Central memory CD4-positive, alpha-beta T cell (primary cell): ENCODE results near the gene PTPRG.
"Not testable (repeated sequence)": the region's sequence is repeated elsewhere in the genome, so short reads cannot be mapped to it uniquely, and the experiment has no call there.

Source experiments
- DNase-seq: peaks from one replicate; pipeline ENCODE4 v3.0.0; 2022

PTPRG gene

DNA sequence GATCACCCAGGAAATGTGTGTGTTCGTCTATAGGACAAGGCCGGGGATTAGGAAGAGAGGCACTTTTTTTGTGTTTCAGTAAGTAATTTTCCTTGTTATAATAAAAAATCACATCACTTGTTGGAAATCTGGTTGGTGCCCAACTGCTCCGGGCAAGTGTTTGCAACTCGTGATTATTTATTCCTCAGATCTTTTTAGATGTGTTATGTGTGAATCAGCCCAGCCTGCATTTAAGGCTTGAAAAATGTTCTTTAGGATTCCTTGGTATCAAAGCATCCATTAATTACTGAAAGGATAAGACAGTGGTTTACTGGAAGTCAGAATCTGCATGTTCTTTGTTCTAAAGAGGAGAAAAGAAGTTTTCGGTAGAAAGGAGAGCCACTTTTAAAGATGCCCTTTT is 466.4 kb downstream of the PTPRG start:
- no peak for DNase-seq

DNA sequence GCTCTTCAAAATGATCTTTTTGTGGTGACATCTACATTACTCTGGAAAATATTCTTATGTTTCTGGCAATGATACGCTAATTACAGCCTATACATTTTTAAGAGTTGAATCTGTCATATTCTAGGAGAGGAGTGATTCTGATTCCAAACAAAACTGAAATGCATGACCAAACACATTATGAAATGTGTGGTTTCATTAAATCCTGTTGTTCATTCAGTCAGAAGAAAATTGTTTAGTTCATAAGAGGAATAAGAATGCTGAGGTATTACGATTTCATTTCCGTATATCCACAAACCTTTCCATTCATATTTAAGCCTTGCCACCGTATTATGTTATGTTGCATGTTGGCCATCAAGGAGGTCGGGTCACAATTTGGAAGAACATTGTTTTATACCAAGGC is 466.9 kb downstream of the PTPRG start:
- DNase-seq, result no peak

DNA sequence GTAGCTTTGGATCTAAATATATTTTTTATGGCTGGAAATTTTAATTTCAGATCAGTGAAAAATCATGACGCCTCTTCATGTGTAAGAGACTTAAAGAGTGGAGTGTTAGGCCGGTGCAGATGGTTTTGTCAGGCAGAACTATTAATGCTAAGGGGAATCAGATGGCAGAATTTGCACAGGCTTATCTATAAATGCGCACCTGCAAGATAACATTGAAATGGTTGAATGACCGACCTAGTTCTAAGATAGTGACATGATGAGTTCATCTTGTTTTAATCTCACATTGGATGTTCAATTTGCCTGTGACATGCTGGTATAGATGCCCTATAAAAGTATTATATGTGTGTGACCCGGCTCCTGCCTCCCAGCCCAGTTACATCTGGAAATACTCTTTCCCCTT is 471.4 kb downstream of the PTPRG start:
- DNase-seq, result no peak

DNA sequence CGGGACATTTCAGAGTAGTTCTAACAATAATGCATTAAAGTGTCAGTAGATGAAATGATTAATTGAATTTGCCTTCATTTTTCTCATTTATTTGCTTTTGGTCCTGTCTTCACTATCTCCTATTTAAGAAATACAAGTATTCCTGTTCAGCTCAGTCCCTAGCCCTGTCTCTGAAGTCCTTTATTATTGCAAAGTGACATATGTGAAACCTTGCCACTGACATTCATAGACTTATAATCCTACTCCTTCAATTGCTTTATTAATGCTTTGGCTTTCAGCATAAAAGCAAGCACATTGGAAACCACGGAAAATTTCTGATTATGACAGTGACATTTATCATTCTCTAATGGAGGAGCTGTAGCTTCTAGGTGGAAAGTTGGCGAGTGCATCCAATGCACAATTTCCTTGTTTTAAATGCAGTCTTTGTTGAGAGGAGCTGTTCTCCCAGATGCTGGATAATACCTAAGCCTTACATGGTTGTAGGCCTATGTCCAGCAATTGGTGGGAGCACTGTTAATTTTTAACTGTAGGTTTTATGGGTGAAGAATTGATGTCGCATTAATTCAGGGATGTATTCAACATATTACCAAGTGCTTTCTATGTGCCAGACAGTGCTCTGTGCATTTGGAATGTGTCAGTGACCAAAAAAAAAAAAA is 474.2 kb downstream of the PTPRG start:
- no peak for DNase-seq

DNA sequence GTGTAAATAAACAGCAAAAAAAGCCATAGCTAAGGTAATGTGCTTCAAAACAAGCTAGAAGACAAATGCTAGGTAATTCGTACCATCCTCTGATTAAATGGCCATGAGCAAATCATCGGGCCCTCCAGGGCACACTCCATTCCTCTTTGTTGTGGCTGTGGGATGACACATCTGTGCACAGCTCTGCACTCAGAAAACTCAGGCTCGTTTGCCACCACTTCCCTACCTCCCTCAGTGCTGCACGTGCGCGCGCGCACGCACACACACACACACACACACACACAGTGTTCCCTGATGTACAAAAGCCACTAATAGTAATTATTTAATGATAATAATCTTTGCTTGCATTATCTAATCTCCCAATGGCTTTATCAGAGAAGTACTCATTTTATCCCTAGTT is 475.4 kb downstream of the PTPRG start:
- DNase-seq, result no peak

DNA sequence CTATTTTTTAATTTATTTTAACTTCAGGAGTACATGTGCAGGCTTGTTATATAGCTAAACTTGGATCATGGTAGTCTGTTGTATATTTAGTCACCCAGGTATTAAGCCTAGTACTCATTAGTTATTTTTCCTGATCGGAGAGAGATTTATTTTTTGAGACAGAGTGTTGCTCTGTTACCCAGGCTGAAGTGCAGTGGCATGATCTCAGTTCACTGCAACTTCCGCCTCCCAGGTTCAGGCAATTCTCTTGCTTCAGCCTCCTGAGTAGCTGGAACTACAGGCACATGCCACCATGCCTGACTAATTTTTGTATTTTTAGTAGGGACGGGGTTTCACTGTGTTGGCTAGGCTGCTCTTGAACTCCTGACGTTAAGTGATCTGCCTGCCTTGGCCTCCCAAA is 477.4 kb downstream of the PTPRG start:
- DNase-seq, result not testable (repeated sequence)

DNA sequence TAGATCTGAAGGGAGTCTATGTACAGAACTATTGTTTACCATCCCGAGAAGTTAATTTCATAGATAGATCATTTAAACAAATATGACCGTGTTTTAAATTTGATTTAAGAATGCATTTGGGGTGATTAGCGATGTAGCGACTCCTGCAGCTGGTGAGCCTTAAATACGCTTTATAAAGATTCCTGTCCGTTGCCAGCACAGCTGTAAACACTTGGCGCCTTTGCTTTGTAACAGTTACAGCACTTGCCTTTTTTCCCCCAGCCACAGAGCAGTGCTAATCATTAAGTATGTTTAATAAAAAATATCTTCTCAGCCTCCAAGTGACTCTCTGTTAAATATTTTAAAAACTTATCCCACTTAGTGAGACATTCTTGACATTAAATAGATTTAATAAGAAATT is 478.2 kb downstream of the PTPRG start:
- no peak for DNase-seq

DNA sequence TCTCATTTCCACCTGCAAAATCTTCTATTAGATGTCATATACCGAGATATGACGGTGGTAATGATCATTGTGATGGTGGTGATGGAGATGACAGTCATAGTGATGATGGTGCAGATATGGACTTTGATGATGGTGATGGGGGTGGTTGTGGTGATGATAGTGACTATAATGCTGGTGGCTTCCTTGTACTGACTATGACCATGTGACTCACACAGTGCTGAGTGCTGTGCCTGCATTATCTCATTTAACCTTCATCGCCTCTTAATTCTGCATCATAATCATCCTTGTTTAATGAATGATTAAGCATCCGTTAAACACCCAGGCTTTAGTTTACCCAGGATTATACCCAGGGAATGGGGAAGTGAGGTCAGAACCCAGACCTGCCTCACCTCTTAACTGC is 480.3 kb downstream of the PTPRG start:
- no peak for DNase-seq

DNA sequence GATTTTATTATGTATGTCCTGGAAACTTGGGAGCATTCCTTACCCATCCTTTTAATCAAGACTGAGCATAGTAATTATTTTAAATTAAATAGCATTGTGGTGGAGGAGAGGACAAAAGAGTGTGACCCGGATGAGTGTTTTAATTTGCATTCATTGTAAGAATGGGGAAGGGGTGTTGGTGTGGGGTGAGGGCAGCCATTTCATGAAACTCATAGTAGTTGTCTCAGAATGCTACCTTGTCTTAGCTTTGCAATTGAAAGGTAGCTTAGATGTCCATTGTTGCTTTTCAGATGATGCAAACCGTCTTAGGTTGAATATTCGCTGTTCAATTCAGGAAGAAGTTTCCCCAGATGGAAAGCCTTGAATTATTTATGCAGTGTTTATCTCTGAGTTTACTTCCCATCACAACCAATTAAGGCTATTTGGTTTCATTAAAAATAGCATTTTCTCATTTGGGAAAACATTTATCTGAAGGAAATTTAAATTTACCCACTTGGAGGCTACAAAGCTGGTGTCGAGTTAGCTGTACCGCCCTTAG is 483.6 kb downstream of the PTPRG start:
- no peak for DNase-seq

DNA sequence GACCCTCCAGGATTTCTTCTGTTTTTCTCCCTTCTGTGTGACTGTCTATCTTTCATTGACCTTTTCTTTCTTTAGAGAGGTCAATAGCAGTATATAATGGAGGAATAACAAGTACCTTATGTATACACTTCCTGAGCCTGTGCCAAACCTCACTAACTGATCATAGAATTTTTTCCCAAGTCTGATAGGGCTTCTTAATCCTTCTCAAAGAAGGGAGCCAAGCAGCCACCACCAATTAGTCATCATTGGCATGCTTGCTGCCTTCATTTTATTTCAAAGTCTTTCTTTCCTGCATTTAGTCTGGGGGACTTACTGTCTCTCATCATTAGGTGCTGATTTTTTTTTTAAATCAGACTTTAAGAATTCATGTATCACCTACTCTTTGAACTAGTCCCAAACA is 485.0 kb downstream of the PTPRG start:
- no peak for DNase-seq

DNA sequence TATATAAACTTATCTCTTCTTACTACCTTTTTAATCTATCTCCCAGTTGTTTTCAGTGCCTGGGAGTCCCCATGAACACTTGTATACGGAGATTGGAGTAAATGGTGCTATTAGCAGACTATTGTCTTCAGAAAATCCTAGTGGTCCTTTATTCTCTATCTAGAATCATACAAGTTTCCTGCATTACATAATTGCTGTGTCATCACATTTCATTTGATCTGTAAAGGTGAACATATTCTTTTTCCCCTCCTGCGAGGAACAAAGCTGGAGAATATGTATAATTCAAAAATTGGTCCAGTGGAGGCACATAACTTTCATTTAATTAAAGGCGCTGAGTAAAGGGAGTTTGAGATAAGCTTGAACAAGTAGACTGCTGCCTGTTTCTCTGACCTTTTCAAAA is 487.2 kb downstream of the PTPRG start:
- no peak for DNase-seq

DNA sequence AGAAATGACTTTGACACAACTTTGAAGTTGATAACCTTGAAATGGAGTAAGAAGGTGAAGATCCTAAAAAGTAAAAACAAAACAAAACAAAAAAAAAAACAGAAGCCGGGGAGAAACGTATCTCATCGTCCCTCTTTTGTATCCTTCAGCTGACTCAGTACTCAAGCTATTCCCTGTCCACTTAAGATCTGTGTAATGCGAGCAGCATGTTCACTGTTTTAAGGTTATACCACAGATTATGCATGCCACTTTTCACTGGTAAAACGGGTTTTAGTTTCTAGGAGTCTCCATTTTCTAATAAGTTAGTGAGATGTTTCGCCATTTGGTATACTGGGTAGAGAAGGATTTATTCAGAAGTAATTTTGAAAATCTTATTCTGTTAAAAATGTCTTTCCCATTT is 487.7 kb downstream of the PTPRG start:
- no peak for DNase-seq

DNA sequence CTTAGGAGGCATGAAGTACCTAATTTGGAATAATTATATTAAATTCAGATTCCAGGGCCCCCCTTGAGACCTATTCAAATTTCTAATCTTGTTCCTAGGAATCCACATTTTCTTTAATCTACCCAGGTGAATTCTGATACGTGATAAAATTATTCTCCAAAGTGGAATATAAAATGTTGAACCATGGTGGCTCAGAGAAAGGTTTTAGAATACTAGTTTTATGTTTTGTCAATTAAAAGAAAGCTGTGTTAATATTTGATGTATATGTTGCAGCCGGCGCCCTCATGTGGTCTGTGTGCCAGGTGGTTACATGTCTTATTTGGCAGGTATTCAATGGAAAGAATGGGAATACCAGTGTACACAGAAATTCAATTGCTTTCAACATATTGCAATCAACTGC is 490.1 kb downstream of the PTPRG start:
- no peak for DNase-seq

DNA sequence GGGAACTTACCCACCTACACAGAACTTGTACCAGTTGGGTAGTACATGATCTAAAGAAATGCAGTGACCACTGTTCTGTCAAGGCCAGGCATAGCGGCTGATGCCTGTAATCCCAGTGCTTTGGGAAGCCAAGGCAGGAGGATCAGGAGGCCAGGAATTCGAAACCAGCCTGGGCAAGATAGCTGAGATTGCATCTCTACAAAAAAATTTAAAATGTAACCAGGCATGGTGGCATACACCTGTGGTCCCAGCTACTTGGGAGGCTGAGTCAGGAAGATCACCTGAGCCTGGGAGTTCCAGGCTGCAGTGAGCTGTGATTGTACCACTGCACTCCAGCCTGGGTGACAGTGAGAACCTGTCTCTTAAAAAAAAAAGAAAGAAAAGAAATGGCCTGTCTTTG is 491.0 kb downstream of the PTPRG start:
- no peak for DNase-seq

DNA sequence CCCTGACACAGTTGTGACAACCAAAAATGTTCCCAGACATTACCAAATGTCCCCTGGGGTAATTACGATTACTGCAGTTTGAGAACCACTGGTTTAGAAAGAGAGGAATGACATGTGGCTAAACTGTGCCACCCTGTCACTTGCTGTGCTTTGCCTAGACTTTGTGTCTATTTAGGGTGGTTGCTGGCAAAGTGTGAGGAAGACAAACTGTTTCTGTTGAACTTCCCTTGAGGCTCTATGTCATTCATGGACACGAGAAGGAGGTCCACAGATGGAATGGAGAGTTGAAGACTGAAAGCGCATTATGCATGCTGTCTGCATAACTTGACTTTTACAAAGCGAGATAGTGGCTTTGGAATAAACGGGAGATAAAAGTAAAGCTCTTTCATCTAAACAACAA is 495.3 kb downstream of the PTPRG start:
- DNase-seq, result no peak

DNA sequence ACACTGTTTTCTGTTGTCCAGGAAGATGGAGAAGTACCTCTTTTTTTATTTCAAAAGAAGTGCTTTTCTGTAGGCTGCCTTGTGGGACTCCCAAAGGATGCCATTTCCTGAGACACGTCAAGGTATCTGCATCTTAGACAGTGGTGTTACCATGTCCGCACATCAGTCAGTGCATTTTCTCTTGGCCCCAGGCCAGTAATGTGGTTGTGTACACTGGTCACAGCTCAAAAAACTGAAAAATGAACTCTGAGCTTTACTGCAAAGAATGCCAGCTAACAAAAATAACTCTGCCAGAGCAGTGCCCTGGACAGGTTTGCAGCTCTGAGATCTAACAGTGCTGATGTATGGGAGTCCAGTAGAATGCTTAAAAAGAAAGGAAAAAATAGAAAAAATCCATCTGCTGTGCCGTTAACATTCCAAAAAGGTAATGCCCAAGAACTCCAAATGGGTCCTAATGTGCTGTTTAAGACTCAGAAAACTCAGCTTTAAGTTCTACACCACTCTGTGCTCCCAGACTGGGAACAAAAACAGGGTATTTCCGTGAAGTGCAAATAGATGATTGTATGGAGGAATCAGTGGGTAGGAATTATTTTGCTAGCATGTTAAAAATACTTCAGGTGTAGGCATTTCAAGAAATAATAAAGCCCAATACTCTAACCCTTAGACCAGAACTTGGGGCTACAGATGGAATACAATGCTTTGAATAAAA is 496.1 kb downstream of the PTPRG start:
- DNase-seq, result no peak

DNA sequence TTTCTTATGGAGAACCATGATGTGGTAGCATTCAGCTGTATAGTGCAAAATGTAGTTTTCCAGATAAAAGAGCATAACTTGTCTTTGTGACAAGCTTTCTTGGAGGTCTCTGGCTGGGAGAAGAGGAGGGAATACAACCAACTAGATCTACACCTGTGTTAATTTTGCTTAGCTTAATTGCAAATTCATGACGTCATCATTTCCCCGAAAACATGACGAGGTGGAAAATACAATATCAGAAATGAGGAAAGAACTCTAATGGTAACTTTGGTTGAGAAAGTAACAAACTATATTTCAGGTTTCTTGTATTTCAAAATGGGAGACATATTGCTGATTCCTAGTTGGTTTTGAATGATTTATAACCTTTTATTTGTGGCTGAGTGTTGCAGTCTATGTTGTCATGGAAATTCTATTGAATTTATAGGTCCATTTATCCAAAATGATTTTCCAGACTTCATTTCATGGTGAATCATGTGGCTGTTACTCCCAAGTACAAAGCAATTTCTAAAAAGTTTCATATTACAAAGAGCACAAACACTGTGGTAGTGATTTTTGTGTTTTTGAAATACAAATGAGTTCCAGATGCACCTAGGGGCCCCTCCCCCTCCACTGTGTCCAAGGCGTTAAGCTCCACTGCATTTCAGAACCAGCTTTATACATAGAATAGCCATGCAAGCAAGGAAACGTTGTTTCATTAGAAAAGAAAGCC is 504.8 kb downstream of the PTPRG start:
- DNase-seq, result no peak

DNA sequence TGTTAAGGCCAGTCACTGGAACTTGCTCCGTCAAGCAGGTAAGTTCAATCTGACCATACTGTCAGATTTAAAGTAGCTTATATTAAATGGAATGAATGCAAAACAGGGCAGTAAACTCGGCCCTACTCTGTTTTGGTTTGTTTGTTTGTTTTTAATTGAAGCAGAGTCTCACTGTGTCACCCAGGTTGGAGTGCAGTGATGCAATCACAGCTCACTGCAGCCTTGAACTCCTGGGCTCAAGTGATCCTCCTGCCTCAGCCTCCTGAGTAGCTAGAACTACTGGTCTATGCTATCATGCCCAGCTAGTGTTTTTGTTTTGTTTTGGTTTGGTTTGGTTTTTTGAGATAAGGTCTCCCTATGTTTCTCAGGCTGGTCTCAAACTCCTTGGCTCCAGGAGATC is 507.0 kb downstream of the PTPRG start:
- no peak for DNase-seq

DNA sequence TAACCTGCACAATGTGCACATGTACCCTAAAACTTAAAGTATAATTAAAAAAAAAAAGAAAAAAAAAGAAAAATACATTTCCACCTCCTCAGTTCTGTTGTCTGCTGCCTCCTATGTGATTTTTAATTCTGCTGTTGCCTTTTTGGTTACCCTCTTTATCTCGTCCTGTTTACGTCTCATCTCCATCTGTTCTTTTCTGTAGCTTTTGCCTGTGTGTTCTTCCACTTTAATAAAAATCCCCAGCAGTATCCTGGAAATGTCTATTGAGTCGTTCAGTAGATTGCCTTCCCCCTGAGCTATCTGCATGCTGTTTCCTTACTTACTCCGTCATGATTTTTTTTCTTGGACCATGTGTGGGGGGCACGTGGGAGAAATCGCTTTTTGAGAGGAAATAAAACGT is 509.5 kb downstream of the PTPRG start:
- no peak for DNase-seq

DNA sequence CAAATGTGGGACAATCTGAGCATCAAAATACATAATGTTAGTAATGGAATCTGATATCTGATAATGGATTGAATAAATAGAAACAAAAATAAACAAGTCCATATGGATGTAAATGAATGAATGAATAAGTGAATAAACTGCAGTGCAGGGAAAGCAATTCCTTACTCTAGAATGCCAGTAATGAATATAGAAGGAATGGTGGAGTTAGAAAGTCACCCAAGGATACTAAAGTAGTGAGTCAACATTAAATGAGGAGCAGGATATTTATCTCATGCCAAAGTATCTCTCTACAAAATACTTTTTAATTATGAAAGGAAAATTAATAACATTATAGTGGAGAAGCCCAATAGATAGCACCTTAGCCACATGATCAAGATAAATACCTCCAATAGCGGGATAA is 511.7 kb downstream of the PTPRG start:
- no peak for DNase-seq

DNA sequence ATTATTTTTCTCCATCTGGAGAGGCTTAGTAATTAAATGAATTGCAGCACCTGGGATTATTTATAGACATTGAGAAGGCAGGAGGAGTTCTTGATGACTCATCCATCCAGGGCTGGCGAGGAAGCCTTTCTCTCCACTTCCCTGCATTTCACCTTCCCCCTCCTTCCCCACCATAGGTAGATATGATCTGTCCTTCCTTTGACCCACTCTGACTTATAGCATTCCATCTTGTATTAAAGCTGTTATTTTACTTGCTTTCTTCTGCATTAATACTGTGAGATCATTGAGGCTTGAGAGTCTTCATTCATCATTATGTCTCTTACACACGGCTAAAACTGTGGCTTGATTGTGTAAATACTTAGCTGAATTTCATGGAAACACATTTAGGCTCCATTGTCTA is 523.2 kb downstream of the PTPRG start:
- no peak for DNase-seq

DNA sequence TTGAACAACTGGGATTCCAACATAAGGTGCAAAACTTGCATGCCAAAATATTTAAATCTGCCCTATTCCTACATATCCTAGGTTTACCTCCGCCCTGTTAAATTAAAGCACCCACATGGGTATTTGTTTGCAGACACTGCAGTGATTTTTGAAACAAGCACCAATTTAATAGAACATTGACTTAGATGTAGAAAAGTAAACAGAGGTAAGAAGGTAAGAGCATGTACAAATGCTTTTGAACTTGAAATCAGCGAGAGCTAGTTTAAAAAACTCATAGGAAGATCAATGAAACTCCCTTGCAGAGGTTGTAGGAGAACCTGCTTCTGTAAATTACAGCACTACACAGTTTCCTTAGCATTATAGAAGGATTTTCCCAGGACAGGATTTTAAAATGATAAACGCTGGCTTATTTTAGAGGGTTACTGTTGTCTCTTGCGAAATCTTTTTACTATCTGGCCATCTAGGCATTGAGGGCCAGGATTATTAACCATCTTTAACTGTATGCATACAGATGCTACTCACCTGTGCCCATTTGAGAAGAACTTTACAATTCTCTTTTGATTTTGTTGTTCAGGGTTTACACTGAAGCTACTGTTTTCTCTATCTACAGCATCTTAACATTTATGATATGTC is 527.2 kb downstream of the PTPRG start:
- no peak for DNase-seq

DNA sequence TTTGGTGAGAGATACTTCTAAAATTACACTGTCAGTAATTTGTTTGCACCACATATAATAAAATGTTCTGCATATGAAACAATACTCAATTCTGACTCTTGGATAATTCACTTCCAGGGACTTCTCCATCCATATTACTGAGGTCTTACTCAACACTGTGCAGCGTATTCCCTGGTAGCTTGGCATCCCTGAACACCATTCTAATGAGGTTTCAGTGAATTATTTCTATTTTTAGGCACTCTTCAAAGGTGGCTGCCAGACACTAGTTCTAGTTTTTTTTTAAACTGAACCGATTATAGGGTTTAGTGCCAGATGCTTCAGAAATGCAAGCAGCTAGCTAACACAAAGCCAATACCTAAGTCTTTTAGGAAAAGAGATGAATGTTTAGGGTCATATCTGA is 528.7 kb downstream of the PTPRG start:
- DNase-seq, result no peak

DNA sequence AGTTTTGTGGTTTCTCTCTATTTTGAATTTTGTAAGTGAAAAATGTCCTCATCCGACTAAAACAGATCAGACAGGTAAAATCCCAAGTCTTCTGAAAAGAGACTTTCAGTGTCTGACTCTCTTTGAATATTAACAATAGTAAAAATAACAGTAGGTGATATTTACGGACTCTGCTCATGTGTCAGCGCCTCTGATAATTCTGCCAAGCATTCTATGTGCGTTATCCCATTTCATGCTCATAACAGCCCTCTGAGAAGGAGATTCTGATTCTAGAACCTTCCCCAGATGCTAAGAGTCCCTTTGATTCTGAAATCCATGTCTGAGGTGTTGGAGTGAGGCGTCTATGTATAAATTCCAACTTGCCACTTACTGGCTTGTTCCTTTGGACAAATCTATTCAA is 529.1 kb downstream of the PTPRG start:
- DNase-seq, result no peak
